Heart right ventricle (tissue), 16 donors: ENCODE measurements around the gene DLGAP1. TPM values are rescaled to one million over a fixed set of nuclear protein-coding genes. Genes with fewer than 3 reads are reported as not detected.

Experiments used
- ATAC-seq, 8 donors: fragments of 200-7000 bp; cut with Tn5 transposase; one replicate each; pipeline ENCODE4 v1.9.1; 2020; ENCODE audit warnings: mild to moderate bottlenecking in 8 of 8, moderate library complexity in 8 of 8, moderate number of reproducible peaks in 1 of 8
- DNase-seq, 2 donors: peaks; one replicate each; pipeline ENCODE4 v3.0.0-alpha.2; 2020
- H3K27ac ChIP-seq, 10 donors: fragments of 200-600 bp; sonication (generic) in 2 of 10; one replicate each; pipeline versions ENCODE4 v1.5.0 to v1.8.0; 2020 to 2022; ENCODE audit warnings: mild to moderate bottlenecking in 3 of 10
- H3K27me3 ChIP-seq, 7 donors: fragments of 200-600 bp; one replicate each; pipeline ENCODE4 v1.8.0; 2021 to 2022; ENCODE audit warnings: mild to moderate bottlenecking in 2 of 7
- H3K36me3 ChIP-seq, 9 donors: fragments of 200-600 bp; sonication (generic) in 1 of 9; one replicate each; pipeline versions ENCODE4 v1.5.0 to v1.8.0; 2020 to 2022; ENCODE audit warnings: mild to moderate bottlenecking in 2 of 9
- H3K4me1 ChIP-seq, 9 donors: fragments of 200-600 bp; sonication (generic) in 1 of 9; one replicate each; pipeline versions ENCODE4 v1.5.0 to v1.8.0; 2020 to 2022; ENCODE audit warnings: mild to moderate bottlenecking in 4 of 9
- H3K4me3 ChIP-seq, 10 donors: fragments of 200-600 bp; sonication (generic) in 2 of 10; one replicate each; pipeline versions ENCODE4 v1.5.0 to v1.8.0; 2020 to 2022; ENCODE audit warnings: mild to moderate bottlenecking in 7 of 10, moderate library complexity in 2 of 10
- H3K9me3 ChIP-seq, 11 donors: fragments of 200-600 bp in 10 of 11; sonication (generic) in 2 of 11; one replicate each; pipeline versions ENCODE4 v1.5.0 to v1.8.0; 2013 to 2022; ENCODE audit warnings: mild to moderate bottlenecking in 2 of 11, control low read depth in 1 of 11, moderate library complexity in 1 of 11
- WGBS, 2 donors: extraction: QIAGEN DNeasy Blood & Tissue Kit; methylation state at CpG; one replicate each; pipeline ENCODE4 v1.1.7; 2013; ENCODE audit warnings: inconsistent platforms in 1 of 2; 5-methylcytosine and 5-hydroxymethylcytosine counted together
- intact Hi-C, 10 donors: fragments of 100-400 bp; cut with DNase I; formaldehyde crosslinking; loops; one replicate each; pipeline versions ENCODE4 v1.11.1 to v1.14.2; 2022
- polyA plus RNA-seq, 2 donors: library from polyadenylated mRNA; stranded (reverse); fragments of 200-250 nt; gene quantifications; one replicate each; pipeline ENCODE4 v1.2.3, GENCODE V29; 2013
- total RNA-seq, 10 donors: library from RNA; stranded (reverse); fragmentation: NEBNext Ultra II Directional in 3 of 10; extraction: Animal tissue kit (Norgen Biotek cat#: 25700) in 3 of 10; gene quantifications; one replicate each; pipeline versions ENCODE4 v1.2.1 to v1.2.4, GENCODE V29; 2021 to 2023
- TF ChIP-seq, protein P1 (sequence below), 9 donors: fragments of 200-600 bp; sonication (generic) in 2 of 9; IDR thresholded peaks; one replicate each; pipeline versions ENCODE4 v1.5.0 to v1.8.0; 2021 to 2022; ENCODE audit warnings: antibody characterized with exemption in 9 of 9, mild to moderate bottlenecking in 5 of 9, moderate library complexity in 1 of 9
- donor health status: Arrhythmogenic right ventricular cardiomyopathy.
- donor health status: ischemic (EF 13 %, LVEDD 7.1; RV severe dilation, severe dysfunction).
- donor health status: healthy with polysubstance abuse.
- donor health status: DM: no; HTN: yes; CAD: no.
- donor health status: DM: no; HTN: no; CAD: no.
- donor health status: ischemic (EF 25% LVEDD 6.9; RV normal size, moderate dysfunction).
- donor health status: ischemic (EF 25% LVEDD 5.7; RV mildly dilated, moderate dysfunction).
- donor health status: healthy.
- donor health status: DM: yes; HTN: yes; CAD: no.
- donor health status: Ischemic cardiomyopathy.
- donor health status: ischemic (EF 35%, LVEDD 5.7; RV mildly dilated, moderate dysfunction).
- donor health status: nonischemic (EF 11% LVEDD 7.7; RV severe dilation, severe dysfunction).
- donor health status: DM: yes; HTN: yes; CAD: no.
- donor health status: PGD.
- donor health status: ischemic (EF 29% LVEDD 5.4; RV normal size, mild dysfunction).
- donor health status: nonischemic (EF 23%, LVEDD 6.1; RV moderate dilation, normal function).

DLGAP1 gene
- total and polyA plus RNA-seq, 12 donors: 0.07 to 7.2 (median 1.0) TPM; not detected in 2

GRCh38 chr18:4198956-4199355 lies 256.2 kb downstream of the DLGAP1 start:
- DNase-seq (no peak), ATAC-seq (no peak)
- no peak overlapping the region for H3K27ac ChIP-seq
- 81 to 85% methylated on average over 5 of the region's 5 CpGs for WGBS, 2 donors
- TF ChIP-seq, protein P1, sequence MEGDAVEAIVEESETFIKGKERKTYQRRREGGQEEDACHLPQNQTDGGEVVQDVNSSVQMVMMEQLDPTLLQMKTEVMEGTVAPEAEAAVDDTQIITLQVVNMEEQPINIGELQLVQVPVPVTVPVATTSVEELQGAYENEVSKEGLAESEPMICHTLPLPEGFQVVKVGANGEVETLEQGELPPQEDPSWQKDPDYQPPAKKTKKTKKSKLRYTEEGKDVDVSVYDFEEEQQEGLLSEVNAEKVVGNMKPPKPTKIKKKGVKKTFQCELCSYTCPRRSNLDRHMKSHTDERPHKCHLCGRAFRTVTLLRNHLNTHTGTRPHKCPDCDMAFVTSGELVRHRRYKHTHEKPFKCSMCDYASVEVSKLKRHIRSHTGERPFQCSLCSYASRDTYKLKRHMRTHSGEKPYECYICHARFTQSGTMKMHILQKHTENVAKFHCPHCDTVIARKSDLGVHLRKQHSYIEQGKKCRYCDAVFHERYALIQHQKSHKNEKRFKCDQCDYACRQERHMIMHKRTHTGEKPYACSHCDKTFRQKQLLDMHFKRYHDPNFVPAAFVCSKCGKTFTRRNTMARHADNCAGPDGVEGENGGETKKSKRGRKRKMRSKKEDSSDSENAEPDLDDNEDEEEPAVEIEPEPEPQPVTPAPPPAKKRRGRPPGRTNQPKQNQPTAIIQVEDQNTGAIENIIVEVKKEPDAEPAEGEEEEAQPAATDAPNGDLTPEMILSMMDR (IDR thresholded peaks at IDR 0.05): no peak
- H3K4me3 ChIP-seq: no peak overlapping the region
- H3K27me3 ChIP-seq: no peaks in the 10 kb centered on the region
- H3K36me3 ChIP-seq: no peaks in the 10 kb centered on the region
- no peaks in the 10 kb centered on the region for H3K4me1 ChIP-seq
- no peaks in the 10 kb centered on the region for H3K9me3 ChIP-seq
- intact Hi-C loops: no loop called here

- no peak overlapping the region for H3K27ac ChIP-seq
- H3K4me1 ChIP-seq: no peaks in the 10 kb centered on the region
- H3K9me3 ChIP-seq: no peaks in the 10 kb centered on the region
- intact Hi-C loops: no loop called here
- 25 to 28% methylated on average over 4 of the region's 4 CpGs for WGBS, 2 donors
- DNase-seq: no peak
- no peak for ATAC-seq
- H3K27me3 ChIP-seq: no peaks in the 10 kb centered on the region
- TF ChIP-seq, protein P1 (IDR thresholded peaks at IDR 0.05): no peak
- no peaks in the 10 kb centered on the region for H3K36me3 ChIP-seq
- H3K4me3 ChIP-seq: no peak overlapping the region
Measured at GRCh38 chr18:4196351-4196750, 258.8 kb downstream of the DLGAP1 start.

GRCh38 chr18:4193086-4193485 lies 262.0 kb downstream of the DLGAP1 start:
- DNase-seq: no peak
- ATAC-seq: no peak
- no peaks in the 10 kb centered on the region for H3K36me3 ChIP-seq
- H3K27me3 ChIP-seq: no peaks in the 10 kb centered on the region
- WGBS, 2 donors: 47 to 56% methylated on average over 3 of the region's 3 CpGs
- TF ChIP-seq, protein P1 (IDR thresholded peaks at IDR 0.05): no peak
- H3K9me3 ChIP-seq: no peaks in the 10 kb centered on the region
- no peak overlapping the region for H3K27ac ChIP-seq
- H3K4me1 ChIP-seq: no peaks in the 10 kb centered on the region
- H3K4me3 ChIP-seq: no peak overlapping the region
- intact Hi-C loops: no loop called here

DNA sequence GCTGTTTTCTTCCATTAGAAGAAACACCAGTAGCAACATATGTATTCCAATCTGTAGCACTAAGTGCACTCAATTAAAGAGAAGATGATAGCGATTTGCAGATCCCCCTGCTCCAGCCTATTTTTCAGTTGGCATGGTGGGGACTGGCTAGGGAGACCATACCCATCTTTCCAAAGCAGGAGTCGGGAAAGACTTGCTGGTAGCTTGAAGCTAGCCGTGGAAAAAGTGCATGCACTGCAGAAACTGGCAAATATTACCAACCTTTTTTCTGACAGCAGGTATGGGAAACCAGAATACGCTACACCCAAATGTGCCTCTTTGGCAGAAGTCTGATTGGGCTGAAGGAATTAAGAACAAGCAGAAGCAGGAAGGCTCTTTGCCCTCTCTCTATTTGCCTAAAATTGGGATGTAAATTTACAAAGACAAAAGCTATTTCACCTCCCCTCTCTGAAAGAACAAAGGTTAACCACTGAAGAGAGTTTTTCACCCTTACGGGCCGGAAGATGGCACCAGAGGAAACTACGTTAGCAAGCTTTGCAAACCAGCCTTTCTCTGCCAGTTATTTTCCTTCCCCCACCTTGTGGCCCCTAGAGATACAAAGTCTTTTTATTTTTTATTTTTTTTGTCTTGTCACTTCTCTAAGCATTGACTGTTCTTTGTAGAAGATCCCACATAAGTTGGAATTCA lies 273.1 kb downstream of the DLGAP1 start:
- peaks cover 0 to 16% (median 0%) of the 10 kb centered on the region in 11 donors for H3K9me3 ChIP-seq
- DNase-seq: no peak
- TF ChIP-seq, protein P1 (IDR thresholded peaks at IDR 0.05): no peak
- intact Hi-C loops: no loop called here
- no peaks in the 10 kb centered on the region for H3K36me3 ChIP-seq
- 71 to 81% methylated on average over 7 of the region's 7 CpGs for WGBS, 2 donors
- no peak for ATAC-seq
- H3K4me3 ChIP-seq: no peak overlapping the region
- H3K27ac ChIP-seq: no peak overlapping the region
- no peaks in the 10 kb centered on the region for H3K4me1 ChIP-seq
- no peaks in the 10 kb centered on the region for H3K27me3 ChIP-seq
